K562 (cell line): ENCODE results near the gene SLC6A16.

Source experiments
- CREBBP ChIP-seq: IDR thresholded peaks from one replicate; pipeline ENCODE4 v1.6.1; 2012; ENCODE audit warnings: low read depth, mild to moderate bottlenecking, control low read depth, inconsistent platforms, low read length
- EZH2 ChIP-seq: IDR thresholded peaks from 2 replicates; pipeline ENCODE4 v1.6.1; 2012; ENCODE audit warnings: low read depth, mild to moderate bottlenecking, inconsistent platforms, low read length, borderline replicate concordance
- FOS ChIP-seq: IDR thresholded peaks from 3 replicates; pipeline ENCODE4 v1.6.1; 2011; ENCODE audit not compliant: insufficient read length; ENCODE audit errors: extremely low read depth
- RAD51 ChIP-seq: fragments of 450-650 bp; IDR thresholded peaks from 2 replicates; pipeline ENCODE4 v1.7.1; 2016; ENCODE audit warnings: low read depth, mild to moderate bottlenecking, borderline replicate concordance
- SMC3 ChIP-seq: conservative IDR thresholded peaks from 2 replicates; pipeline ENCODE4 v1.6.1; 2011; ENCODE audit warnings: low read depth, low read length, improper control_type of control experiment; ENCODE audit not compliant: insufficient read depth
- YY1 ChIP-seq, 3 experiments: IDR thresholded peaks; 2 replicates each; pipeline ENCODE4 v1.6.1; 2011; ENCODE audit warnings: low read length in 2 of 3, mild to moderate bottlenecking in 2 of 3, moderate library complexity in 2 of 3, borderline replicate concordance in 1 of 3, control low read depth in 1 of 3, low read depth in 1 of 3; ENCODE audit not compliant: insufficient read depth in 3 of 3, insufficient replicate concordance in 2 of 3, control insufficient read depth in 1 of 3, insufficient read length in 1 of 3; ENCODE audit errors: extremely low read depth in 1 of 3
- ZNF668 ChIP-seq: fragments of 250-450 bp; sonication (Bioruptor Pico); IDR thresholded peaks from 2 replicates; pipeline ENCODE4 v1.8.0; 2022; ENCODE audit warnings: mild to moderate bottlenecking, inconsistent platforms

DNA sequence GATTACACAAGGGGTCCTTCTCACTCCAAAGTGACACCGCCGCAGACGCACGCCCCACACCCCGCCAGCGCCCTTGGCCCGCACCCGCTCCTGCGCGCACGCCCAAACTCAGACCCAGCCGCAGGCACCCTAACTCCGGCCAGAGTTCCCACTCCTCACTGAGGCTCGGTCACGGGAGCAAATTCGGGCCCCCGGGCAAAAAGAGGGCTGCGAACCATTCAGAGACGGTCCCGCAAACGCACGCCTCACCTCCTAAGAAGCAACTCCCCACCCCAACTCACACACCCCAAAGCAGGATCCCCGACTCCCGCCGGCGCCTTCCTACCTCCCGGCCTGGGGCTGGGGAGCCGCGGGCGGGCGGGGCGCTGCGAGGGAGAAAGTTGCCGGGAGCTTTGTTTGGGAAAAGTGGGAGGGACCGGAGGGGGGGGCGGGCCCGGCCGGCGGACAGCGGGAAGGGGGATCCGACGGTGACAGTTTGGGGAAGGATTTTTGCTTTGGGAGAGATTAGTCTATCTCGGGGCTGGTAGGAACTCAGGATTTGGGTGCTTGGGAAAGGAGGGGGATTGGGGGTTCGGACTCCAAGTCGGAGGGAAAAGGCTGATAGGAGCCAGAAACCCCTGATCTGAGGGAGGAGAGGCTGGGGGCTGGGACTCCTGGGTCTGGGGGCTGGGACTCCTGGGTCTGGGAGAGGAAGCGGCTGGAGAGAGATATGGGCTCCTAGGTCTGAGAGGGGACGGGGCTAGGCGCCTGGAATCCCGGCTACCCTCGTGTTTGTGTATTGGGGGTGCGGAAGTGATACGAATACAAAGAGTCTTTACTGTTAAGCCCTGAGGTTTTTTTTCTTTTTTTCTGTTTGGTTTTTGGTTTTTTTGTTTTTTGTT lies 37.3 kb upstream of the SLC6A16 start, which contains the start of gene TEAD2:
- TF ChIP-seq YY1 (IDR thresholded peaks at IDR 0.05; ENCODE audit: borderline replicate concordance in 1 of 3, control insufficient read depth in 1 of 3, extremely low read depth in 1 of 3, insufficient read depth in 3 of 3, insufficient read length in 1 of 3, insufficient replicate concordance in 2 of 3, low read depth in 1 of 3, low read length in 2 of 3) = no peak
- TF ChIP-seq FOS = no peak
- no peak for TF ChIP-seq EZH2
- TF ChIP-seq RAD51 = no peak
- TF ChIP-seq ZNF668 (CRISPR knock-in tag) = no peak
- TF ChIP-seq SMC3 = no peak
- TF ChIP-seq CREBBP = no peak
